HG03469 (cell line): Measurements from ENCODE around the gene ARHGAP12.
"Not testable (repeated sequence)": the region's sequence is repeated elsewhere in the genome, so short reads cannot be mapped to it uniquely, and the experiment has no call there.

Experiments used
- ATAC-seq: cut with Tn5 transposase; IDR thresholded peaks from one replicate; pipeline ENCODE4 v1.9.1; 2021; ENCODE audit warnings: mild to moderate bottlenecking, moderate library complexity, moderate number of reproducible peaks; ENCODE audit not compliant: unreplicated experiment

ARHGAP12 gene

DNA sequence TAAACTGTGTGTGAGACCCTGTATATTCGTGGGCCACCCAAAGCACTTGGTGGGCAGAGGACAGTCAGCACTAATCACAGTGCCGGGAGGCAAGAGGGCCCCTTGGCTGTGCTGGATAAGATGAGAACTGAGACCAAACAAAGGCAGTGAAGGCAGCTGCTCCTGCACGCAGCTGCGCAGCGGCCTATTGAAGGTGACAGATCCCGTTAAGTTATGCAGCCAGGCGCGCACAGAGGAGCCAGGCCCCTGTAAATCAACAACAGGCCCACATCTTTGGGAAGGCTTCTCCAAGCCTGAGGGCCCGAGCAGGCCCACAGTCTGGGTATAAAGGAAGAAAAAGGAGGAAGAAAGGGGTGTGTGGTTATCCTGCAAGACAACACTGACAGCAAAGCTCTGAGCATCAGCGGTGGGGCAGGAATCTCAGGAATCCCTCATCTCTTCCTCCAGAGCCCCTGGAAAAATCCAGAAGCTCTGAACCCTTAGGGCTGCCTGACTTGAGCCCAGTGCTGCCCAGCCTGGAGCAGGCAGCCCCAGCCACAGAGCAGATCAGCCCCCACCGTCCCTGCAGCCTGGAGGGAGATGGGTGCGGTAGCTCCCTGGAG, 154.2 kb downstream of the ARHGAP12 start:
- ATAC-seq: no peak

DNA sequence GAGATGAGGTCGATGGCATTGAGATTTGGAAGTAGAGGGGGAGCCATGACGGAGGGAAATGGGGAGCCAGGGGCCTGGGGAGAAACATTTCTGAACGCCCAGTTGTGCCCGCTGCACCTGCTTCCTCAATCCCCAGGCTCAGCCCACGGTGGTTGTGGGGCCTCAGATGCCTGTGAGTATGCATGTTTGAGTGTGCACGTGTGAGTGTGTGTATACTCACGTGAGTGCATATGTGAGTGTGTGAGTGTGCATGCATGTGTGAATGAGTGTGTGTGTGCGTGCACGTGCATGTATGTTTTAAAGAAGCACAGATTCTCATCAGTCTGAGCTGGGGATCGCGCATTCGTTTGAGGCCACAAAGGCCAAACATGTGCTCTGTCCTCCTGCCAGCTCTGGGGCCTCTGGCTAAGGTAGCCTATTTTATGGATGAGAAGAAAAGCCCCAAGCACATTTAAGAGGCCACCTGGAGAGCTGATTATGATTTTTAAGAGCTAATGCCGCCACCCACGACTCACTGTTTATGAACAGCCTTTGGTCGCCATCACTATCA, 154.8 kb downstream of the ARHGAP12 start:
- no peak for ATAC-seq

DNA sequence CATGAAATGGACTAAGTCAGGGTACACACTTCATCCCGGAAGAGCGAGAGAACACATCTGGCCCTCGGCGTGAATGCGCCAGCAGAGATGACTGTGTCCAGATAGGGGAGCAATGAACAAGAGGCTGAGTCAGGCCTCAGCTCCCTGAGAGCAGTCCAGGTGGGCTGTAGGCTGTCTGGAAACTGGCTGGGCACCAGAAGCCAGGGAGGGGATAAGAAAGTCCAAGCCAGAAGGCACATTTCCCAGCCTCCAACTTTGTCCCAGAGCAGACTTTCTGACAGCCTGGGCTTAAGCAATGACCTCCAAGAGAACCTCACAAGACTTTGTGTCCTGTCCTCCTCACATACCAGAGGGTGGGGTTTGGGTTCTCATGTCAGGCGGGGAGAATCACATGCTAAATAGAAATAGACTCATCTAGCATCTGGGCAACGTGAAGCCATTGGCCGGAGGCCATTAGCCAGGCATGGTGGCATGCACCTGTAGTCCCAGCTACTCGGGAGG, 157.2 kb downstream of the ARHGAP12 start:
- no peak for ATAC-seq

DNA sequence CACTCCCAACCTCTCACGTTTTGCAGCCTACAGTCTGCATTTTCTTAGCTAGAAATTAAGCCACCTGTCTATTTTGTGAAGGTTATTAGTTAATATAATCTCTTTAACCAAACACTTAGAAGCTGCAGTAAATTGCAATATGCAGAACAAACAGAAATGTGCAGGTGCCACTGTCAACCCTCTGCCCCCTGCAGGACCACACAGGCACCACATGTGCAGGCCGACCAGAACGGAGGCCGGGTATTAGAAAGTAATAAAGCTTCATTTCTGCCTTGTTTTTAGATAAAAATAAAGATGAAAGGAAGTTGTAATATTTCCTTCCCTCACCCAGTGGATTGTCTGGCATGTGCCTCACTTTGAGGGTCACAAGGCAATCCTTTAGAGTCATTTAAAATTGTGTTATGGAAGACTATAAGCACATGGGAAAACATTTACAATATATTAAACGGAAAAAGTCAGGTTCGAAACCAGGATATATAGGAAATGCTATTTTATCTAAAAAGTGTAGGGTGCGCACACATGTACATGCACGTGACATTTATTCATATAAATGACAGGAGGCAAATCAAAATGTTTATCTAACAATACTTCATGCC, 158.2 kb downstream of the ARHGAP12 start:
- no peak for ATAC-seq

DNA sequence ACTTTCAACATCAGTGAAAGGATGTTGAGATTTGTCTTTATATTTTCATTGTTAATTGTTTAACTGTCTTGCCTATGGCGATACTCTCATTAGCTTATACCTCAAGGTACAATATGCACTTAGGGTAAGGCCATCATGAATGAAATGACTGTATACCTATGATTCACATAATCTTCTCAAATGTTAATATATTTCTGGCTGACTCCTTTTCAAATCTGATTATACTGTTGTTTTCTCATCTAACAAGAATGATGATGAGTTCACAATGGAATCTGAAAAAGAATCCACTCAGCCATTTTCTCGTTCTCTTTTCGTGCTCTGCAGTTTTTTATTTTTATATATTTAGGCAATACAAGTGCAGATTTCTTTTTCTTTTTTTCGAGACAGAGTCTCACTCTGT, 159.1 kb downstream of the ARHGAP12 start:
- ATAC-seq: no peak

DNA sequence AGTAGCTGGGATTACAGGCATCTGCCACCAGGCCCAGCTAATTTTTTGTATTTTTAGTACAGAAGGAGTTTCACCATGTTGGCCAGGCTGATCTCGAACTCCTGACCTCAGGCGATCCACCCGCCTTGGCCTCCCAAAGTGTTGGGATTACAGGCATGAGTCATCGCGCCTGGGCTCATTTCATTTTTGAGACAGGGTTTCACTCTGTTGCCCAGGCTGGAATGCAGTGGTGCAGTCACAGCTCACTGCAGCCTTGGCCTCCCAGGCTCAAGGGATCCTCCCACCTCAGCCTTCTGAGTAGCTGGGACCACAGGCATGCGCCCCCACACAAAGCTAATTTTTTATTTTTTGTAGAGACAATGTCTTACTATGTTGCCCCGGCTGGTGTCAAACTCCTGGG, 159.7 kb downstream of the ARHGAP12 start:
- not testable (repeated sequence) for ATAC-seq

DNA sequence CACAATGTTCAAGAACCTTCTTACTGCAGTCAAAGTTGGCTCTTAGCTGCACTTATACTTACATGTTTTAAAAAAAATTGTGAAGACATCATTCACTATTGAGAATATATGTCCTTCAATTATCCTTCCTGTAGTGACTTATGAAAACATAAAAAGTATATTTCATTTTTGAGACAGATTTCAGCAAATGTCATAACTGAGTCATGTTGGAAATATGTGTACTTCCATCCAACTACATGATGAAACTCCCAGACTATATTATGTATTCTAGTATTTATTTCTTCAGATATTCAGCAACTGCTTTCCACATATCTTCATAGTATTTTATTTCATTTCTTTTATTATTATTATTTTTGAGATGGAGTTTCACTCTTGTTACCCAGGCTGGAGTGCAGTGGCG, 160.2 kb downstream of the ARHGAP12 start:
- ATAC-seq: no peak

DNA sequence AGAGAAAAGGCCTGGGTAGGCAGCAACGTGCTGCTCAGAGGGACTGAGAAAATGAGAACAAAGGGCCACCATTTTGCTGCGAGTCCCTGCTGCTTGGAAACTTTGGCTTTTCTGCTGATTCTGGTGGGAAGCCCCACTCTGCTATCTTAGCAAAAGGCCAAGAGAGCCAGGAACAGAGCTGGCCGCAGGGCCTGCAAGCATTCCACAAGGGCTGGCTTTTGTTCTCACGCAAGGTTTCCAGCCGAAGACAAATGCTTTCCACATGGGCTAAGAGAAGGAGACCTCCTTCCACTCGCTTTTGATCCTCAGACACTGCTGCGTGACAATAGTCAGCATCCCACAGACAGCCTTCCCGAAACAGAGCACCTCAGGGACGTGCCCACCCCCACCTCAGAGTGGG, 163.1 kb downstream of the ARHGAP12 start:
- ATAC-seq: no peak

DNA sequence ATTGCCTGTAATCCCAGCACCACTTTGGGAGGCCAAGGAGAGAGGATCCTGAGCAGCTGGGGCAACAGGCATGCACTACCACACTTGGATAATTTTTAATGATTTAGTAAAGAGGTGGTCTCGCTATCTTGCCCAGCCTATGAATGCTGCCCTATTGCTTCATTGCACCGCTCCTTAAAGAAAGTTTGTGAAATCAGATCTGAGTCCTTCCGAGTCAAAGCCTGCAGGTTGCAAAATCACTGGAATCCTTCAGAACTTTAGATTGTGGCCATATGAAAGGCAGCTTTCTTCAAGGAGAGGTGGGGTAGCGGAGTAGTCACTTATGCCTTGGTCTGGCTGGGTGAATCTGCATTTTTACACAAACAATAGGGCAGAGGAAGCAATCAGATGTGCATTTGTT, 166.3 kb downstream of the ARHGAP12 start:
- no peak for ATAC-seq

DNA sequence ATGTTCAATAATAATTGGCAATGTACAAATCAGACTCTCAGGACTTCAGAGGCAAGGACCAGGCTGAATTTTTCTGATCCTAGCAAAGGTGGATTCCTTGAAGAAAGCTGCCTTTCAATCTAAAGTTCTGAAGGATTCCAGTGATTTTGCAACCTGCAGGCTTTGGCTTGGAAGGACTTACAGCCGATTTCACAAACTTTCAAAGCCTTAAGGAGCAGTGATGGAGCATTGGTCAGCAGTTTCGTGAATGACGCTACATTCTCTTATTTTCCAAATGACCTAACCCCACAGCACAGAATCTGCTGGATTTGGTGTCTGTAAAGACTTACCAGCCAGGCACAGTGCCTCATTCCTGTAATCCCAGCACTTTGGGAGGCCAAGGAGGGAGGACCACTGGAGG, 167.5 kb downstream of the ARHGAP12 start:
- no peak for ATAC-seq

DNA sequence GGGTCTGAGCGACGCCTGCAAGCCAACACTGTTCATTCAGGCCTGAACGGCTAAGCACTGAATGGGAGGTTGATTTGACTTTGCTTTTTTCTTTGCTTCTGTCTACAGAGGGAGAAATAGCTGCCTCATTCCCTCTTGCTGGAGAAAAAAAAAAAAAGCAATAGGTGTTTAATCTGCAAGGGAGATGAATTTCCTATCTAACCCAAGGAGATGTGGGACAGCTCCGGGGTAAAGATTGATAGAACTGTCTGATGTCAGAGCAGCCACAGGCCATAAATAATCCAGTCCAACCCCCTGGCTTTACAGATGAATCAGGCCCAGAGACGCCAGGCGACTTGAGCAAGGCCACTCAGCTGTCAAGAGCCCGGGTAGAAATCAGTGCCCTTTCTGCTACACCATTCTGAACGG, 168.0 kb downstream of the ARHGAP12 start:
- ATAC-seq: no peak

DNA sequence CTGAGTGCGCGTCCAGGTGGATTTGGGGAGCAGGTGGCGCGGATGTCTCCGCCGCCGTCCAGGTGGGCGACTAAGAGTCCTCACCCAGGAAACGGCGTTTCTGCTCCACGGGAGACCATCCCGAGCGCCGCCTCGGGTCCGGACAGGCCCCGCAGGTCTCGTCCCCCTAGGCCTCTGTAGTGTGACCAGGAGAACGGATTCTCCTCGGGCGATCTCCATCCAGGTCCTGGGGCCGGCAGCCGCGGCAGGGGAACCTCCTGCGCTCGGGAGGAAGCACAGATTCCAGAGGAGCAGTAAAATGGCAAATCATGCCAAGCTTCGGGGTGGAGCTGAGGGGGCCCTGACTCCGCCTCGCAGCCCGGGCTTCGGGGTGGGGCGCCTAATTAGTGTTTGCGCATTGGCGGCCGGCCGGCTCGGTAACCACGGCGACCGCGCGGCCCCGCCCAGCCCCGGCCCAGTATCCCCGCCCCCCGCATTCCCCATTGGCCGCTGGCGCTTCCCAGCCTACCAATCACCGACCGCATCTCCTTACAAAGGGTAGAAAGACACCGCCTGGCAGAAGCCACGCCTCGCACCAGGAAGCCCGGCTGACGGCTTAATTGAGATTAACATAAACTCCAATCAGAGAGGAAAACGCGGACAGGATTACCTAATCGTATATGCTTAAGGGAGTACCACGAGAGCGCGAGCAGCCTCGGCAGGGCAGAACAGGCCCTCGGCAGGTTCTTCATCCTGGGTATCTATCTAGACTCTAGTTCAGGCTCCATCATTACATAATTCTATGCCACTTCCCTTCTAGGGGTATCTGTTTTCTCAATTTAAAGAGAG, 168.6 kb downstream of the ARHGAP12 start:
- peak; percentile 84 for ATAC-seq

DNA sequence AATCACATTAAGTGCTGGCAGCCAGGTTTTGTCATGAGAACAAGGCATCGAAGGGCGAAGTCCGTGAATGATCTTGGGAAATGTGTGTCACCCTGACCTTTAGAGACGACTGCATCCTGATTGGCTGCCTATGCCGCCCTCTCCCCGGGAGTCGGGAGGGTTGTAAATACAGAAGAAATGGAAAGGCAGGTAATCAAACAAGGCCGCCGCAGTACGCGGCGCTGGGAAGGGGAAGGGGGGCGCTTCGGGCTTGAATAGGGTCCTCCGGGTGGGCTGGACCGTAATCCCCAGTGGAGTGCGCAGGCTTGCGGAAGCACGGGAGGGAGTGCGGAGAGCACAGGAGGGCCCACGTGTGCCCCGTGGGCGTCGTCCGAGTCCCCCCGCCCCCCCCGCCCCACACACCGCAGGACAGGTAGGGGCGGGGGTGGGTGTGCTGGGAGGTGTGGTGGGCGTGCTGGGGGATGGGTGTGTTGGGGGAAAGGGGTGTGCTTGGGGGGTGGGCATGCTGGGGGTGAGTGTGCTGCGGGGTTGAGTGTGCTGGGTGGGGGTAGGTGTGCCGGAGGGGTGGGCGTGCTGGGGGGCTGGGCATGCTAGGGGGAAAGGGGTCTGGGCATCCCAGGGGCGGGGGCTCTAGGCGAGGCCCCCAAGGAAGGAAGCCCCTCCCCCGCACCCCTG, 169.4 kb downstream of the ARHGAP12 start:
- no peak for ATAC-seq

DNA sequence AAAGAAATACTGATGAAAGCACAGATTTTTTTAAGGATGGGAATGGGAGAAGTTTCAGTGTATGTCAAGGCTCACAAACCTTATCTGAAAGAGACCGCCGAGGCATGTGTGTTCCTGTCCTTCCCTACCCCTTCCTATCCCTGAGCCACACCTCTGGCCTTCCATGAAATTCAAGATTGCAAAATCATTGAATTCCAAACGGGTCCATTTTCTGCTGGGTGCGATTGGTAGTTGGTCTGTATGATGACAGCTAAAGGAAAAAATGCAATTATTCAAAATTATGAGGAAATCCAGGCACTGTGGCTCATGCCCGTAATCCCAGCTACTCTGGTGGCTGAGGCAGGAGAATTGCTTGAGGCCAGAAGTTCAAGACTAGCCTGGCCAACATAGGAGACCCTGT, 170.1 kb downstream of the ARHGAP12 start:
- ATAC-seq: no peak

DNA sequence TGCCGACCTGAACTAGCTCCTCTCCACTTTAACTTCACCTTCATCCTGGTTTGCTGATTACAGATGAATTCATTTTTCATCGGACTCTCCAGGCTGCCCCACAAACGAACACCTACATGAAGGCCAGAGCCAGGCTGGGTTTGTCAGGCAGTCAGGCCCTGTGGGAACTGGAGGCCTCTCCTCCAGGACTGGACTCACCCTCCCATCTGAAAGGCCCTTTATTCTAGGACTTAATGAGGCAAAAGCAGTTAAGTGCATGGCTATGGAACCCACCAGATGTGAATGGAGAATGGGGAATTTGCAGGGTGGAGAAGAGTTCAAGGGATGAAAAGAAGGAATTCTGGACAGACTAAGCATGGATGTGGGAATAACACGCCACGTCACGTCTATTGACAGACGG, 170.8 kb downstream of the ARHGAP12 start:
- no peak for ATAC-seq

DNA sequence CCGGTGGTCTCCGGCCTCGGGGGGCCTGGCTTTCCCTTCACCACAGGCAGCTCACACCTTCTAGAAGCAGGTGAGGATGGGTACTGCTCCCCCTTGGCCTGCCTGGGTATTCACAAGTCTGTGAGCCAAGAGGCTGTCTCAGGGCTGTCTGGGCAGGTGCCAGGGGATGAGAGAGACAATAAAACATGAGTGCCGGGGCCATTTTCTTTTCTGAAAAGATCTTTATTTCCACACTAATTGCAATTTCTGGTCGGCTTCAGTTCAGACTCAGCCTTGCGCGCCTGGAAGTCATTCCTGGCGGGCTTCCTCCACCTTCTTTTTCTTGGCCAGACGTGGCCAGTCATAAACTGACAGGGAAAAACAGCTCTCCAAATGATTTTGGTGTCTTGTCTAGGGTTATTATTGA, 171.2 kb downstream of the ARHGAP12 start:
- ATAC-seq: no peak

DNA sequence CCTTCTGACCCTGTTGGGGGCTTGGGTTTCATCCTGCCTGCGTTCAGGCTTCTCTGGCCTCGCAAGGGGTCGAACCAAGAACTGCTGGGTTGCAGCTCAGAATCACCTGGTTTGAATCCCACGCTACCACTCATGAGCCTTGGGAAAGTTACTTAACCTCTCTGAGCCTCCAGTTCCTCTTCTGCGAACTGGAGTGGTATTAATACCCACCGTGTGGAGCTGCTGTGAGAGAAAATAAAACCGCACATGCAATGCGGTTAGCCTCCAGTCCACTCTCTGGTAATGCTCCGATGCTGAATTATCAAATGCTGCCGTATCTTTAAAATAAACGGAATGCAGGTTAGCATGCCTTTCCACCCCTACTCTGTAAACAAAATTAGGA, 171.9 kb downstream of the ARHGAP12 start:
- ATAC-seq: no peak

DNA sequence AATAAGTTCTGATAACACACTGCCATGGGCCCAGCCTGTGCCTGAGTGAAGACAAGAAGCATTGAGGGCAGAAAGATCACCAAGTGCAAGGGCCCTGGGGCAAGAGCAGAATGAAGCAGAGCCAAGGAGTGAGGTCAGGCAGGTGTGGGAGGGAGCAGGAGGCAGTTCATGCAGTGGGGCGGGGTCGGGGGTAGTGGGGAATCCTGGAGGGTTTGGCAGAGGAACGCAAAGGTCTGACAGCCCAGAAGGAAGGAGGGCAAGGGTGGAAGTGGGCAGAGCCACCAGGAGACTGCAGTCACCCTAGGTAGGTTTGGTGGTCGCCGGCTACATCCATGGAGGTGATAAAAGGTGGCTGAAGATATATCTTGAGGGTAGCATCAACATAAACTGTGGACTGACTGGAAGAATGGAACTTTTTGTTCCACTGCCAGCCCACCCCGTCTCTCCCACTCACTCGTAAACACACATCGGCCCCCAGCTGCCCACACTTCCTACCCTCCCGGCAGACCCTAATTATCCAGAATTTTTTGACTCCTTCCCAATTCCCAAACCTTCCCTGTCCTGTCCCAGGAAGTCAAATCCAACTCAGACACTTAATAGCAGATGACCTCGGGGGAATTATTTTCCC, 172.4 kb downstream of the ARHGAP12 start:
- no peak for ATAC-seq
